Large intestine (tissue), 3 donors: ENCODE data around the gene YWHAQ. TPM values are rescaled to one million over a fixed set of nuclear protein-coding genes. Genes with fewer than 3 reads are reported as not detected.

Source experiments
- DNase-seq, 2 donors: peaks; one replicate each; pipeline versions ENCODE4 v3.0.0 to v3.0.0-alpha.2; 2013
- H3K27ac ChIP-seq: one replicate; pipeline ENCODE4 v1.5.1; 2013; ENCODE audit warnings: low read length
- H3K27me3 ChIP-seq: 2 replicates; pipeline ENCODE4 v1.6.1; 2013; ENCODE audit warnings: low read length; ENCODE audit not compliant: control insufficient read depth, insufficient read depth
- H3K36me3 ChIP-seq: 2 replicates; pipeline ENCODE4 v1.6.1; 2013; ENCODE audit warnings: low read length; ENCODE audit not compliant: control insufficient read depth, insufficient read depth
- H3K4me1 ChIP-seq: one replicate; pipeline ENCODE4 v1.6.1; 2013; ENCODE audit warnings: low read length; ENCODE audit not compliant: control insufficient read depth, insufficient read depth
- H3K4me3 ChIP-seq: one replicate; pipeline ENCODE4 v1.5.1; 2013; ENCODE audit warnings: low read length
- H3K9me3 ChIP-seq: one replicate; pipeline ENCODE4 v1.6.1; 2013; ENCODE audit warnings: mild to moderate bottlenecking, low read depth, low read length, moderate library complexity; ENCODE audit not compliant: control insufficient read depth
- WGBS: methylation state at CpG from one replicate; pipeline ENCODE4 v1.1.5; 2013; ENCODE audit warnings: low lambda C conversion rate; ENCODE audit not compliant: insufficient coverage; 5-methylcytosine and 5-hydroxymethylcytosine counted together
- polyA plus RNA-seq: library from polyadenylated mRNA; unstranded; fragments of 120-200 nt; gene quantifications from one replicate; pipeline ENCODE4 v1.2.1, GENCODE V29; 2013

The YWHAQ gene
- polyA plus RNA-seq, 1 donor: 234 TPM

- WGBS: 80% methylated on average over 1 of the region's 2 CpGs
- Histone ChIP-seq H3K9me3 (no peaks in the 10 kb centered on the region), H3K27me3 (no peaks in the 10 kb centered on the region), H3K36me3 (peaks cover 20% of the 10 kb centered on the region), H3K4me3 (no peak overlapping the region), H3K27ac (no peak overlapping the region), H3K4me1 (peaks cover 2% of the 10 kb centered on the region)
- no peak for DNase-seq
These were observed 92.7 kb downstream of the YWHAQ start for GRCh38 chr2:9538000-9538507.

GRCh38 chr2:9536504-9536903 is 94.3 kb downstream of the YWHAQ start:
- H3K4me3 ChIP-seq: no peak overlapping the region
- H3K9me3 ChIP-seq: no peaks in the 10 kb centered on the region
- H3K36me3 ChIP-seq: peaks cover 20% of the 10 kb centered on the region
- 100% methylated on average over 1 of the region's 6 CpGs for WGBS
- no peak for DNase-seq
- H3K4me1 ChIP-seq: peaks cover 2% of the 10 kb centered on the region
- no peaks in the 10 kb centered on the region for H3K27me3 ChIP-seq
- H3K27ac ChIP-seq: no peak overlapping the region

- Histone ChIP-seq H3K9me3 (no peaks in the 10 kb centered on the region), H3K4me1 (peaks cover 2% of the 10 kb centered on the region), H3K36me3 (peaks cover 20% of the 10 kb centered on the region), H3K4me3 (no peak overlapping the region), H3K27ac (no peak overlapping the region), H3K27me3 (no peaks in the 10 kb centered on the region)
- DNase-seq: no peak
- WGBS: no CpG with 5 or more reads among the region's 1 CpG
These were observed 95.6 kb downstream of the YWHAQ start for GRCh38 chr2:9535177-9535576.

Other genes with a start within 250 kb of the YWHAQ start
- gene ITGB1BP1, start 207.5 kb downstream of the YWHAQ start, polyA plus RNA-seq: 49.6 TPM
- gene CPSF3, start 207.3 kb downstream of the YWHAQ start, polyA plus RNA-seq: 32.2 TPM
- gene IAH1, start 156.4 kb downstream of the YWHAQ start, polyA plus RNA-seq: 43.4 TPM
- gene ADAM17, start 75.2 kb downstream of the YWHAQ start, polyA plus RNA-seq: 21.1 TPM
- gene TAF1B, start 212.5 kb upstream of the YWHAQ start, polyA plus RNA-seq: 12.0 TPM